SU-DHL-6 (cell line): ENCODE results near the gene KIF13A.

Source experiments
- H2AFZ ChIP-seq: fragments of 200-600 bp; sonication (generic); 2 replicates; pipeline ENCODE4 v1.6.1; 2014; ENCODE audit warnings: low read depth, mild to moderate bottlenecking, moderate library complexity, mixed read lengths, antibody characterized with exemption, low read length; ENCODE audit not compliant: severe bottlenecking
- H3F3A ChIP-seq: fragments of 200-600 bp; shearing (Covaris generic); 2 replicates; pipeline ENCODE4 v1.6.0; 2016; ENCODE audit warnings: antibody characterized with exemption, mild to moderate bottlenecking; ENCODE audit not compliant: insufficient read depth
- H3K27ac ChIP-seq: fragments of 200-600 bp; sonication (generic); 2 replicates; pipeline ENCODE4 v1.5.1; 2016; ENCODE audit warnings: low read depth, mild to moderate bottlenecking, low read length, moderate library complexity, mixed read lengths
- H3K27me3 ChIP-seq: fragments of 200-600 bp; sonication (generic), shearing (Covaris generic); 2 replicates; pipeline ENCODE4 v1.6.0; 2014; ENCODE audit warnings: mild to moderate bottlenecking, low read length
- H3K36me3 ChIP-seq: fragments of 200-600 bp; sonication (generic); 2 replicates; pipeline ENCODE4 v1.6.1; 2014; ENCODE audit warnings: mild to moderate bottlenecking, low read length, mixed read lengths
- H3K4me2 ChIP-seq: fragments of 300-600, 200-600 bp; shearing (Covaris generic), sonication (generic); 2 replicates; pipeline ENCODE4 v1.6.0; 2014; ENCODE audit warnings: low read length, low read depth, mild to moderate bottlenecking; ENCODE audit not compliant: poor library complexity, severe bottlenecking
- H3K4me3 ChIP-seq: fragments of 200-600 bp; sonication (generic); 2 replicates; pipeline ENCODE4 v1.5.1; 2014; ENCODE audit warnings: antibody characterized with exemption, low read length, mild to moderate bottlenecking, mixed read lengths; ENCODE audit not compliant: insufficient read depth, poor library complexity, severe bottlenecking
- H3K79me2 ChIP-seq: fragments of 200-600 bp; sonication (generic); 2 replicates; pipeline ENCODE4 v1.6.1; 2014; ENCODE audit warnings: mild to moderate bottlenecking, low read length, moderate library complexity; ENCODE audit not compliant: insufficient read depth
- H3K9ac ChIP-seq: fragments of 200-600 bp; sonication (generic); 2 replicates; pipeline ENCODE4 v1.7.0; 2014; ENCODE audit warnings: mild to moderate bottlenecking, low read length
- H3K9me2 ChIP-seq: fragments of 200-600 bp; sonication (generic); replicated peaks from 2 replicates; pipeline ENCODE4 v1.6.1; 2014; ENCODE audit warnings: low read length; ENCODE audit not compliant: insufficient read depth
- H3K9me3 ChIP-seq: fragments of 200-600 bp; sonication (generic); 2 replicates; pipeline ENCODE4 v1.6.1; 2014; ENCODE audit warnings: low read length, mixed read lengths; ENCODE audit not compliant: insufficient read depth
- H4K20me1 ChIP-seq: fragments of 200-600 bp; sonication (generic); 2 replicates; pipeline ENCODE4 v1.6.1; 2014; ENCODE audit warnings: low read depth, mild to moderate bottlenecking, antibody characterized with exemption, low read length, moderate library complexity, mixed read lengths
- CTCF ChIP-seq: fragments of 200-600 bp; sonication (generic); IDR thresholded peaks from one replicate; pipeline ENCODE4 v1.5.1; 2017; ENCODE audit warnings: antibody characterized with exemption, mild to moderate bottlenecking, low read length, moderate library complexity; ENCODE audit not compliant: insufficient read depth, poor library complexity, severe bottlenecking
- EZH2phosphoT487 ChIP-seq: fragments of 200-600 bp; sonication (generic), shearing (Covaris generic); conservative IDR thresholded peaks from 2 replicates; pipeline ENCODE4 v1.6.1; 2018; ENCODE audit warnings: mild to moderate bottlenecking, antibody characterized with exemption, low read length, moderate library complexity, mixed read lengths

KIF13A gene

GRCh38 chr6:17828149-17828548, 159.3 kb downstream of the KIF13A start:
- no peaks in the 10 kb centered on the region for H3K9me3 ChIP-seq
- TF ChIP-seq EZH2phosphoT487 (no peak), CTCF (no peak)
- H3F3A ChIP-seq = no peaks in the 10 kb centered on the region
- no peak overlapping the region for H3K9ac ChIP-seq
- no peak overlapping the region for H2AFZ ChIP-seq
- no peaks in the 10 kb centered on the region for H3K27me3 ChIP-seq
- no peaks in the 10 kb centered on the region for H3K36me3 ChIP-seq
- no peak overlapping the region for H3K4me3 ChIP-seq
- H3K79me2 ChIP-seq = no peaks in the 10 kb centered on the region
- no peaks in the 10 kb centered on the region for H4K20me1 ChIP-seq
- no peak overlapping the region for H3K4me2 ChIP-seq
- no peak overlapping the region for H3K27ac ChIP-seq
- H3K9me2 ChIP-seq = no peaks in the 10 kb centered on the region

GRCh38 chr6:17826301-17826700, 161.1 kb downstream of the KIF13A start:
- H3K4me3 ChIP-seq = no peak overlapping the region
- H4K20me1 ChIP-seq = no peaks in the 10 kb centered on the region
- no peaks in the 10 kb centered on the region for H3K27me3 ChIP-seq
- no peaks in the 10 kb centered on the region for H3K36me3 ChIP-seq
- no peaks in the 10 kb centered on the region for H3K9me2 ChIP-seq
- no peak overlapping the region for H2AFZ ChIP-seq
- no peaks in the 10 kb centered on the region for H3K79me2 ChIP-seq
- no peak for TF ChIP-seq CTCF
- TF ChIP-seq EZH2phosphoT487 = no peak
- no peaks in the 10 kb centered on the region for H3F3A ChIP-seq
- no peak overlapping the region for H3K27ac ChIP-seq
- H3K4me2 ChIP-seq = no peak overlapping the region
- H3K9ac ChIP-seq = no peak overlapping the region
- no peaks in the 10 kb centered on the region for H3K9me3 ChIP-seq

- no peak overlapping the region for H2AFZ ChIP-seq
- no peaks in the 10 kb centered on the region for H3K79me2 ChIP-seq
- no peaks in the 10 kb centered on the region for H3F3A ChIP-seq
- no peaks in the 10 kb centered on the region for H3K36me3 ChIP-seq
- TF ChIP-seq CTCF (no peak), EZH2phosphoT487 (no peak)
- no peak overlapping the region for H3K4me2 ChIP-seq
- no peaks in the 10 kb centered on the region for H3K27me3 ChIP-seq
- no peaks in the 10 kb centered on the region for H3K9me3 ChIP-seq
- no peak overlapping the region for H3K4me3 ChIP-seq
- H3K27ac ChIP-seq = no peak overlapping the region
- H3K9ac ChIP-seq = no peak overlapping the region
- H3K9me2 ChIP-seq = no peaks in the 10 kb centered on the region
- H4K20me1 ChIP-seq = 0 out of 2 replicates have a peak, but pooled peaks cover 3% of the 10 kb centered on the region
Measured at GRCh38 chr6:17820055-17820454, 167.4 kb downstream of the KIF13A start.
